ENCODE results near the gene GPC1. TPM values are rescaled to one million over a fixed set of nuclear protein-coding genes. Genes with fewer than 3 reads are reported as not detected.

Gene GPC1
- total RNA-seq, 4 donors from 2014 or later: 112 to 188 (median 180) TPM

GRCh38 chr2:240437861-240438809 lies 2.7 kb downstream of the GPC1 start:
- intact Hi-C loops (cut with DNase I; ENCODE audit: low total_unique reads) (loop anchor here (1.0 to 10.0 kb wide), 6 partner anchors 51 to 303 kb away; partner anchors contain the start of gene COPS9), in situ Hi-C loops (cut with MboI; ENCODE audit: low sequenced_read_pairs in 4 of 4) (loop anchor here in 3 of 4 donors (5.0 to 25.0 kb wide), 3 partner anchors 201 to 211 kb away; no protein-coding TSS in a partner anchor)
- peak; percentile 53 to 83 for DNase-seq
- H3K4me3 ChIP-seq: peak overlapping the region; percentile 49 to 91 (median 59)
- ATAC-seq: peak; percentile 55 to 57
- no peaks in the 10 kb centered on the region for H3K36me3 ChIP-seq
- peak overlapping the region; percentile 84 to 97 (median 93) for H3K27ac ChIP-seq
- H3K9me3 ChIP-seq: no peaks in the 10 kb centered on the region
- no peak for TF ChIP-seq POLR2A (IDR thresholded peaks at IDR 0.05)
- TF ChIP-seq, protein P1, sequence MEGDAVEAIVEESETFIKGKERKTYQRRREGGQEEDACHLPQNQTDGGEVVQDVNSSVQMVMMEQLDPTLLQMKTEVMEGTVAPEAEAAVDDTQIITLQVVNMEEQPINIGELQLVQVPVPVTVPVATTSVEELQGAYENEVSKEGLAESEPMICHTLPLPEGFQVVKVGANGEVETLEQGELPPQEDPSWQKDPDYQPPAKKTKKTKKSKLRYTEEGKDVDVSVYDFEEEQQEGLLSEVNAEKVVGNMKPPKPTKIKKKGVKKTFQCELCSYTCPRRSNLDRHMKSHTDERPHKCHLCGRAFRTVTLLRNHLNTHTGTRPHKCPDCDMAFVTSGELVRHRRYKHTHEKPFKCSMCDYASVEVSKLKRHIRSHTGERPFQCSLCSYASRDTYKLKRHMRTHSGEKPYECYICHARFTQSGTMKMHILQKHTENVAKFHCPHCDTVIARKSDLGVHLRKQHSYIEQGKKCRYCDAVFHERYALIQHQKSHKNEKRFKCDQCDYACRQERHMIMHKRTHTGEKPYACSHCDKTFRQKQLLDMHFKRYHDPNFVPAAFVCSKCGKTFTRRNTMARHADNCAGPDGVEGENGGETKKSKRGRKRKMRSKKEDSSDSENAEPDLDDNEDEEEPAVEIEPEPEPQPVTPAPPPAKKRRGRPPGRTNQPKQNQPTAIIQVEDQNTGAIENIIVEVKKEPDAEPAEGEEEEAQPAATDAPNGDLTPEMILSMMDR (IDR thresholded peaks at IDR 0.05 in 4 of 5, conservative IDR thresholded peaks at IDR 0.05 in 1 of 5): peak; percentile 92 to 99 (median 98)
- peaks cover 56 to 66% of the 10 kb centered on the region in 2 donors for H3K4me1 ChIP-seq
- H3K27me3 ChIP-seq: no peaks in the 10 kb centered on the region

- no peaks in the 10 kb centered on the region for H3K36me3 ChIP-seq
- DNase-seq: peak; percentile 62 to 87
- H3K9me3 ChIP-seq: no peaks in the 10 kb centered on the region
- H3K27me3 ChIP-seq: no peaks in the 10 kb centered on the region
- in situ Hi-C loops (cut with MboI; ENCODE audit: low sequenced_read_pairs in 4 of 4): loop anchor here in 3 of 4 donors (5.0 to 25.0 kb wide), 3 partner anchors 202 to 212 kb away; no protein-coding TSS in a partner anchor
- H3K4me3 ChIP-seq: no peak overlapping the region
- H3K27ac ChIP-seq: peak overlapping the region; percentile 84 to 97 (median 93)
- intact Hi-C loops (cut with DNase I; ENCODE audit: low total_unique reads): loop anchor here (1.0 to 10.0 kb wide), 5 partner anchors 52 to 304 kb away; partner anchors contain the start of gene COPS9
- ATAC-seq: peak; percentile 8 to 10
- TF ChIP-seq, protein P1 (IDR thresholded peaks at IDR 0.05 in 4 of 5, conservative IDR thresholded peaks at IDR 0.05 in 1 of 5): no peak
- TF ChIP-seq POLR2A (IDR thresholded peaks at IDR 0.05): peak in 1 of 2 donors; percentile 44
- H3K4me1 ChIP-seq: peaks cover 62 to 75% of the 10 kb centered on the region in 2 donors
Observed at GRCh38 chr2:240438810-240439697, 3.6 kb downstream of the GPC1 start.

GRCh38 chr2:240439698-240440151 lies 4.3 kb downstream of the GPC1 start:
- DNase-seq (peak in 1 of 2 donors; percentile 18), ATAC-seq (no peak)
- no peak for TF ChIP-seq POLR2A (IDR thresholded peaks at IDR 0.05)
- TF ChIP-seq, protein P1 (IDR thresholded peaks at IDR 0.05 in 4 of 5, conservative IDR thresholded peaks at IDR 0.05 in 1 of 5): no peak
- H3K4me1 ChIP-seq: peaks cover 57 to 76% of the 10 kb centered on the region in 2 donors
- in situ Hi-C loops (cut with MboI; ENCODE audit: low sequenced_read_pairs in 4 of 4): loop anchor here in 3 of 4 donors (5.0 to 25.0 kb wide), 3 partner anchors 202 to 212 kb away; no protein-coding TSS in a partner anchor
- H3K9me3 ChIP-seq: no peaks in the 10 kb centered on the region
- peak overlapping the region; percentile 84 to 97 (median 93) for H3K27ac ChIP-seq
- no peaks in the 10 kb centered on the region for H3K36me3 ChIP-seq
- intact Hi-C loops (cut with DNase I; ENCODE audit: low total_unique reads): loop anchor here (5.0 to 10.0 kb wide), 4 partner anchors 52 to 305 kb away; partner anchors contain the start of gene COPS9
- H3K27me3 ChIP-seq: no peaks in the 10 kb centered on the region
- H3K4me3 ChIP-seq: no peak overlapping the region

DNA sequence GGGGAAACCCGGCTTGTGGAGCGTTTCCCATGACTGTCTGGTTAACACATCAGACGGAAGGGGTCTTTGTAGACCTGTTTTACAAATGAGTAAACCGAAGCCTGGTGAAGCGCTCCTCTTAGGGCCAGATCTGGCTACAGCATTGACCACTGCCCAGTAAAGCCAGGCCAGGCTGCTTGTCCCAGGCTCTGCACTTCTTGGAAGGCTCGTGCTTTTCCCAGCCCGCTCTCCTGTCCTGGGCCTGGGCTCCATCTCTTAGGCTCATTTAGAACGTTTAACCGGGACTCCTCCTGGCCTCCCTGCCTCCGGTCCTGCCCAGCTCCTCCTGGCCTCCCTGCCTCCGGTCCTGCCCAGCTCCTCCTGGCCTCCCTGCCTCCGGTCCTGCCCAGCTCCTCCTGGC lies 4.8 kb downstream of the GPC1 start:
- H3K27me3 ChIP-seq: no peaks in the 10 kb centered on the region
- DNase-seq: peak in 1 of 2 donors; percentile 11
- intact Hi-C loops (cut with DNase I; ENCODE audit: low total_unique reads) (no loop called here), in situ Hi-C loops (cut with MboI; ENCODE audit: low sequenced_read_pairs in 4 of 4) (loop anchor here in 1 of 4 donors (25.0 kb wide), 1 partner anchor 203 kb away; no protein-coding TSS in a partner anchor)
- H3K4me1 ChIP-seq: peaks cover 56 to 75% of the 10 kb centered on the region in 2 donors
- H3K9me3 ChIP-seq: no peaks in the 10 kb centered on the region
- TF ChIP-seq, protein P1 (IDR thresholded peaks at IDR 0.05 in 4 of 5, conservative IDR thresholded peaks at IDR 0.05 in 1 of 5): no peak
- no peak for TF ChIP-seq POLR2A (IDR thresholded peaks at IDR 0.05)
- ATAC-seq: no peak
- H3K27ac ChIP-seq: peak overlapping the region; percentile 84 to 97 (median 93)
- H3K4me3 ChIP-seq: no peak overlapping the region
- H3K36me3 ChIP-seq: no peaks in the 10 kb centered on the region
